ENCODE results near the gene DYNC1I1. TPM values are rescaled to one million over a fixed set of nuclear protein-coding genes. Genes with fewer than 3 reads are reported as not detected.

The DYNC1I1 gene
- total RNA-seq, 2 experiments from 2014 or later, result 0.08 TPM; not detected in 1

DNA sequence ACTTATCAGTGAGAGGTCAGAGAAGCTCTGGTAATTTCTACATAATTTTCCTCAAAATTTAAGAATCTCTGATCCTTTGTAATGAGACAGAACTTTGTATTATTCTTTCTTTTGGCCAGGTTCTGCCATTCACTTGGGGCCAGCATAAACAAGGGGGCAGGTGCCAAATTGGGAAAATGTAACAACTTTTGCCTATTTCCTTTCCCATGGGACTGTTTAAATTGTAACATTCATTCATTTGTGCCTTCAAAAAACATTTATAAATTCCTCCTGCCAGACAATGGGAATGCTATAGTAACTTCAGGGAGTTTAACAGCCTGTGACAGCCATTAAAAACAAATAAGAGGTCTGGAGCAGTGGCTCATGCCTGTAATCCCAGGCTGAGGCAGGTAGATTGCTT lies 12.4 kb downstream of the DYNC1I1 start:
- TF ChIP-seq, protein P1, sequence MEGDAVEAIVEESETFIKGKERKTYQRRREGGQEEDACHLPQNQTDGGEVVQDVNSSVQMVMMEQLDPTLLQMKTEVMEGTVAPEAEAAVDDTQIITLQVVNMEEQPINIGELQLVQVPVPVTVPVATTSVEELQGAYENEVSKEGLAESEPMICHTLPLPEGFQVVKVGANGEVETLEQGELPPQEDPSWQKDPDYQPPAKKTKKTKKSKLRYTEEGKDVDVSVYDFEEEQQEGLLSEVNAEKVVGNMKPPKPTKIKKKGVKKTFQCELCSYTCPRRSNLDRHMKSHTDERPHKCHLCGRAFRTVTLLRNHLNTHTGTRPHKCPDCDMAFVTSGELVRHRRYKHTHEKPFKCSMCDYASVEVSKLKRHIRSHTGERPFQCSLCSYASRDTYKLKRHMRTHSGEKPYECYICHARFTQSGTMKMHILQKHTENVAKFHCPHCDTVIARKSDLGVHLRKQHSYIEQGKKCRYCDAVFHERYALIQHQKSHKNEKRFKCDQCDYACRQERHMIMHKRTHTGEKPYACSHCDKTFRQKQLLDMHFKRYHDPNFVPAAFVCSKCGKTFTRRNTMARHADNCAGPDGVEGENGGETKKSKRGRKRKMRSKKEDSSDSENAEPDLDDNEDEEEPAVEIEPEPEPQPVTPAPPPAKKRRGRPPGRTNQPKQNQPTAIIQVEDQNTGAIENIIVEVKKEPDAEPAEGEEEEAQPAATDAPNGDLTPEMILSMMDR (IDR thresholded peaks at IDR 0.05), result no peak
- Mint-ChIP-seq H3K27me3 (peaks cover 36% of the 10 kb centered on the region), H3K4me3 (no peak overlapping the region), H3K36me3 (ENCODE audit: low read depth) (no peaks in the 10 kb centered on the region), H3K4me1 (ENCODE audit: low read depth) (no peaks in the 10 kb centered on the region), H3K9me3 (no peaks in the 10 kb centered on the region), H3K27ac (no peak overlapping the region)
- Histone ChIP-seq H3K9me3 (ENCODE audit: control insufficient read depth in 1 of 2, insufficient read depth in 1 of 2, low read length in 2 of 2) (no peaks in the 10 kb centered on the region), H3K27ac (ENCODE audit: low read depth in 1 of 2, low read length in 2 of 2) (no peak overlapping the region), H3K4me1 (ENCODE audit: insufficient read depth, low read length) (no peaks in the 10 kb centered on the region), H3K36me3 (ENCODE audit: insufficient read depth, low read length) (no peaks in the 10 kb centered on the region), H3K27me3 (ENCODE audit: control insufficient read depth in 1 of 2, insufficient read depth in 2 of 2, low read length in 2 of 2) (peaks cover 0 to 10% of the 10 kb centered on the region in 2 experiments), H3K4me3 (ENCODE audit: low read length) (no peak overlapping the region)
- ChIA-PET CTCF (no interaction called here), POLR2A (no interaction called here)
- DNase-seq (no peak), ATAC-seq (ENCODE audit: poor library complexity) (no peak)
- intact Hi-C loops (cut with DNase I, micrococcal nuclease), result no loop called here

DNA sequence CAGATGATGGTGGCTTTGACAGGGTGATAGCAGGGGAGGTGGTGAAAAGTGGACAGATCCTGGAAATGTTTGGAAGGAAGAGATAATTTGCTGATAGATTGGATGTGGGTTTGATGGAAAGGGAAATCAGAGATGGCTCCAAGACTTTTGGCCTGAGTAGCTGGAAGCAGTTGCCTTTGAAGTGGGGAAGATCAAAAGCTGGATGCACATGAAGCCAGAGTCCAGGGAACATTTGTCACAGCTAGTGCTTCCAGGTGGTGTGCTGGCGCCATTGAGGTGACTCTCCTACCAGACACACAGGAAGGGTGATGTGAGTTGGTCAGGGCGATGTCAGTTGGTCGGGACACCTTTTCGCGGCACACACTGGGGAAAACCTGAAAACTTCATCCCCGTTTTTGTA lies 15.9 kb downstream of the DYNC1I1 start:
- H3K36me3 ChIP-seq (ENCODE audit: insufficient read depth, low read length), result no peaks in the 10 kb centered on the region
- no peak for DNase-seq
- Mint-ChIP-seq H3K27me3 (peaks cover 38% of the 10 kb centered on the region), H3K27ac (no peak overlapping the region), H3K4me3 (no peak overlapping the region), H3K4me1 (ENCODE audit: low read depth) (no peaks in the 10 kb centered on the region), H3K9me3 (peaks cover 2% of the 10 kb centered on the region), H3K36me3 (ENCODE audit: low read depth) (no peaks in the 10 kb centered on the region)
- H3K4me1 ChIP-seq (ENCODE audit: insufficient read depth, low read length), result no peaks in the 10 kb centered on the region
- CTCF ChIA-PET, result no interaction called here
- intact Hi-C loops (cut with DNase I, micrococcal nuclease), result no loop called here
- no peak overlapping the region for H3K4me3 ChIP-seq (ENCODE audit: low read length)
- POLR2A ChIA-PET, result no interaction called here
- H3K9me3 ChIP-seq (ENCODE audit: control insufficient read depth in 1 of 2, insufficient read depth in 1 of 2, low read length in 2 of 2), result no peaks in the 10 kb centered on the region
- H3K27ac ChIP-seq (ENCODE audit: low read depth in 1 of 2, low read length in 2 of 2), result no peak overlapping the region
- TF ChIP-seq, protein P1 (IDR thresholded peaks at IDR 0.05), result no peak
- ATAC-seq (ENCODE audit: poor library complexity), result no peak
- H3K27me3 ChIP-seq (ENCODE audit: control insufficient read depth in 1 of 2, insufficient read depth in 2 of 2, low read length in 2 of 2), result peaks cover 0 to 10% of the 10 kb centered on the region in 2 experiments

DNA sequence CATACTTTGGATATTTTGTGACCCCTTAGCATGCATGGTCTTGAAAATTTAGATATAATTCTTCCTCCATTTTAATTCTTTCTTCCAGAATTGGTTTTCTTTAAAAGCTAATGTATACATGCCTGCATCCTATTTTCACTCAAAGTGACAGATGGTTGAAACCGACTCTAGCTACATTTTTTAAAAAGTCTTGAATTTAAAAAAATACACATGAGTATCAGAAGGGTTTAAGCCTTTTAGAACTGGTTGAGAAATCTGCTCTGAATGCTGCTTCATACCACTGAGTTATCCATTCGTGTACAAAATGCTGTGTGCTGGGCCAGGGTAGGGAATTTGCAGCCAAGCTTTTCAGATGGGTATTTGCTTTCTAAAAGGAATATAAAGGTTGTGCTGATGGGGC lies 16.5 kb downstream of the DYNC1I1 start:
- H3K4me3 ChIP-seq (ENCODE audit: low read length), result no peak overlapping the region
- peaks cover 0 to 10% of the 10 kb centered on the region in 2 experiments for H3K27me3 ChIP-seq (ENCODE audit: control insufficient read depth in 1 of 2, insufficient read depth in 2 of 2, low read length in 2 of 2)
- no peaks in the 10 kb centered on the region for H3K36me3 Mint-ChIP-seq (ENCODE audit: low read depth)
- ATAC-seq (ENCODE audit: poor library complexity) (no peak), DNase-seq (no peak)
- TF ChIP-seq, protein P1 (IDR thresholded peaks at IDR 0.05), result no peak
- H3K27ac ChIP-seq (ENCODE audit: low read depth in 1 of 2, low read length in 2 of 2), result no peak overlapping the region
- no peaks in the 10 kb centered on the region for H3K9me3 ChIP-seq (ENCODE audit: control insufficient read depth in 1 of 2, insufficient read depth in 1 of 2, low read length in 2 of 2)
- ChIA-PET POLR2A (no interaction called here), CTCF (no interaction called here)
- H3K4me1 ChIP-seq (ENCODE audit: insufficient read depth, low read length), result no peaks in the 10 kb centered on the region
- peaks cover 2% of the 10 kb centered on the region for H3K9me3 Mint-ChIP-seq
- H3K36me3 ChIP-seq (ENCODE audit: insufficient read depth, low read length), result no peaks in the 10 kb centered on the region
- no peak overlapping the region for H3K27ac Mint-ChIP-seq
- no peaks in the 10 kb centered on the region for H3K4me1 Mint-ChIP-seq (ENCODE audit: low read depth)
- H3K4me3 Mint-ChIP-seq, result no peak overlapping the region
- H3K27me3 Mint-ChIP-seq, result peaks cover 35% of the 10 kb centered on the region
- intact Hi-C loops (cut with DNase I, micrococcal nuclease), result no loop called here
